Measurements from ENCODE around the gene SPAG8.

Gene SPAG8

GRCh38 chr9:35828716-35829083, 16.6 kb upstream of the SPAG8 start, which contains the start of gene FAM221B:
FAM221B (minus strand) TSS chr9:35828732; CDS start chr9:35826161, 2,571 bp downstream.
- H3K36me3 ChIP-seq, result no peaks in the 10 kb centered on the region
- H3K27me3 ChIP-seq (ENCODE audit: insufficient read depth, low read depth, severe bottlenecking), result no peaks in the 10 kb centered on the region
- no peaks in the 10 kb centered on the region for H3K9me3 ChIP-seq (ENCODE audit: severe bottlenecking)
- H3K27ac ChIP-seq, result peak within 1 kb of the TSS; percentile 78
- TF ChIP-seq CTCF (IDR thresholded peaks at IDR 0.05; ENCODE audit: low read depth, low read length), result no peak
- H3K4me3 ChIP-seq (ENCODE audit: low read depth, low read length), result peak within 1 kb of the TSS; percentile 69
- no peak for DNase-seq

GRCh38 chr9:35827486-35827885, 15.4 kb upstream of the SPAG8 start:
- Histone ChIP-seq H3K9me3 (ENCODE audit: severe bottlenecking) (no peaks in the 10 kb centered on the region), H3K4me3 (ENCODE audit: low read depth, low read length) (no peak overlapping the region), H3K36me3 (no peaks in the 10 kb centered on the region), H3K27me3 (ENCODE audit: insufficient read depth, low read depth, severe bottlenecking) (no peaks in the 10 kb centered on the region), H3K27ac (no peak overlapping the region)
- no peak for DNase-seq
- TF ChIP-seq CTCF (IDR thresholded peaks at IDR 0.05; ENCODE audit: low read depth, low read length), result no peak

- no peak overlapping the region for H3K4me3 ChIP-seq (ENCODE audit: low read depth, low read length)
- DNase-seq, result peak; percentile 55
- H3K27ac ChIP-seq, result 0 out of 2 replicates have a peak overlapping the region, but pooled peaks have one; percentile 24
Measured at GRCh38 chr9:35826071-35826701, 14.1 kb upstream of the SPAG8 start.

GRCh38 chr9:35822926-35823325, 10.9 kb upstream of the SPAG8 start:
- H3K9me3 ChIP-seq (ENCODE audit: severe bottlenecking), result no peaks in the 10 kb centered on the region

More at GRCh38 chr9:35826071-35826701, 14.1 kb upstream of the SPAG8 start:
- H3K36me3 ChIP-seq, result no peaks in the 10 kb centered on the region
- peak; percentile 72 for TF ChIP-seq CTCF (IDR thresholded peaks at IDR 0.05; ENCODE audit: low read depth, low read length)
- no peaks in the 10 kb centered on the region for H3K27me3 ChIP-seq (ENCODE audit: insufficient read depth, low read depth, severe bottlenecking)
- no peaks in the 10 kb centered on the region for H3K9me3 ChIP-seq (ENCODE audit: severe bottlenecking)

GRCh38 chr9:35820076-35820475, 8.0 kb upstream of the SPAG8 start:
- no peak for TF ChIP-seq CTCF (IDR thresholded peaks at IDR 0.05; ENCODE audit: low read depth, low read length)
- no peak for DNase-seq
- H3K36me3 ChIP-seq, result no peaks in the 10 kb centered on the region
- no peak overlapping the region for H3K4me3 ChIP-seq (ENCODE audit: low read depth, low read length)
- no peaks in the 10 kb centered on the region for H3K27me3 ChIP-seq (ENCODE audit: insufficient read depth, low read depth, severe bottlenecking)
- no peaks in the 10 kb centered on the region for H3K9me3 ChIP-seq (ENCODE audit: severe bottlenecking)
- no peak overlapping the region for H3K27ac ChIP-seq

More at GRCh38 chr9:35822926-35823325, 10.9 kb upstream of the SPAG8 start:
- no peaks in the 10 kb centered on the region for H3K27me3 ChIP-seq (ENCODE audit: insufficient read depth, low read depth, severe bottlenecking)
- H3K27ac ChIP-seq, result no peak overlapping the region
- no peak for TF ChIP-seq CTCF (IDR thresholded peaks at IDR 0.05; ENCODE audit: low read depth, low read length)
- DNase-seq, result no peak
- no peak overlapping the region for H3K4me3 ChIP-seq (ENCODE audit: low read depth, low read length)
- H3K36me3 ChIP-seq, result no peaks in the 10 kb centered on the region

GRCh38 chr9:35818341-35818740, 6.3 kb upstream of the SPAG8 start:
- no peaks in the 10 kb centered on the region for H3K9me3 ChIP-seq (ENCODE audit: severe bottlenecking)
- no peaks in the 10 kb centered on the region for H3K27me3 ChIP-seq (ENCODE audit: insufficient read depth, low read depth, severe bottlenecking)
- no peak for DNase-seq
- no peak overlapping the region for H3K27ac ChIP-seq
- peaks cover 3% of the 10 kb centered on the region for H3K36me3 ChIP-seq
- TF ChIP-seq CTCF (IDR thresholded peaks at IDR 0.05; ENCODE audit: low read depth, low read length), result no peak
- H3K4me3 ChIP-seq (ENCODE audit: low read depth, low read length), result no peak overlapping the region

Measured in WERI-Rb-1 (cell line).